Lung (tissue), 12 donors: ENCODE data around the gene SSR3. TPM values are rescaled to one million over a fixed set of nuclear protein-coding genes. Genes with fewer than 3 reads are reported as not detected.

Source experiments
- ATAC-seq: fragments of 200-7000 bp; cut with Tn5 transposase; one replicate; pipeline ENCODE4 v1.9.1; 2020; ENCODE audit warnings: moderate number of reproducible peaks; ENCODE audit not compliant: insufficient read depth, low FRiP score
- DNase-seq, 3 donors: peaks; one replicate each; pipeline ENCODE4 v3.0.0-alpha.2; 2013 to 2017
- H3K27ac ChIP-seq, 2 donors: one replicate each; pipeline ENCODE4 v1.5.1; 2013; ENCODE audit warnings: mild to moderate bottlenecking in 2 of 2, moderate library complexity in 2 of 2, control low read depth in 1 of 2, inconsistent platforms in 1 of 2, low read depth in 1 of 2, low read length in 1 of 2
- H3K27me3 ChIP-seq, 3 donors: one replicate each; pipeline ENCODE4 v1.5.1; 2013; ENCODE audit warnings: low read length in 2 of 3; ENCODE audit not compliant: control insufficient read depth in 3 of 3, insufficient read depth in 3 of 3
- H3K36me3 ChIP-seq, 4 donors: one replicate each; pipeline ENCODE4 v1.5.1; 2013; ENCODE audit warnings: low read length in 4 of 4, mild to moderate bottlenecking in 1 of 4, moderate library complexity in 1 of 4; ENCODE audit not compliant: control insufficient read depth in 4 of 4, insufficient read depth in 4 of 4
- H3K4me1 ChIP-seq, 5 donors: one replicate each; pipeline ENCODE4 v1.5.1; 2013; ENCODE audit warnings: low read length in 5 of 5, mild to moderate bottlenecking in 2 of 5, moderate library complexity in 1 of 5; ENCODE audit not compliant: control insufficient read depth in 5 of 5, insufficient read depth in 5 of 5
- H3K4me3 ChIP-seq: one replicate; pipeline ENCODE4 v1.5.1; 2013; ENCODE audit warnings: mild to moderate bottlenecking, control low read depth, moderate library complexity
- H3K9ac ChIP-seq, 2 donors: one replicate each; pipeline ENCODE4 v1.5.1; 2013; ENCODE audit warnings: low read length in 2 of 2, control low read depth in 1 of 2; ENCODE audit not compliant: insufficient read depth in 1 of 2
- H3K9me3 ChIP-seq, 4 donors: one replicate each; pipeline ENCODE4 v1.5.1; 2013; ENCODE audit warnings: low read length in 3 of 4, mild to moderate bottlenecking in 1 of 4, moderate library complexity in 1 of 4; ENCODE audit not compliant: control insufficient read depth in 4 of 4, insufficient read depth in 3 of 4
- CTCF ChIP-seq: IDR thresholded peaks from 2 replicates; pipeline ENCODE4 v1.5.1; 2012; ENCODE audit warnings: mild to moderate bottlenecking; ENCODE audit errors: control extremely low read depth, extremely low read depth
- WGBS, 2 donors: extraction: QIAGEN DNeasy Blood & Tissue Kit; methylation state at CpG; one replicate each; pipeline ENCODE4 v1.1.7; 2013; 5-methylcytosine and 5-hydroxymethylcytosine counted together
- polyA plus RNA-seq, 2 donors: library from polyadenylated mRNA; stranded (reverse); fragments of 200-250 nt; gene quantifications; one replicate each; pipeline ENCODE4 v1.2.1, GENCODE V29; 2013
- total RNA-seq, 2 donors: library from RNA; depleted of rRNA in 1 of 2; stranded (reverse); fragments of >200 nt in 1 of 2; gene quantifications; one replicate each; pipeline ENCODE4 v1.2.1, GENCODE V29; 2014 to 2021
- donor health status: control.
- donor health status: control.
- donor health status: Bipolar disorder and iron deficiency.
- donor health status: healthy.
- donor health status: DM: yes; HTN: yes; CAD: no.

Gene SSR3
- total and polyA plus RNA-seq, 4 donors, result 83.7 to 209 (median 188) TPM

DNA sequence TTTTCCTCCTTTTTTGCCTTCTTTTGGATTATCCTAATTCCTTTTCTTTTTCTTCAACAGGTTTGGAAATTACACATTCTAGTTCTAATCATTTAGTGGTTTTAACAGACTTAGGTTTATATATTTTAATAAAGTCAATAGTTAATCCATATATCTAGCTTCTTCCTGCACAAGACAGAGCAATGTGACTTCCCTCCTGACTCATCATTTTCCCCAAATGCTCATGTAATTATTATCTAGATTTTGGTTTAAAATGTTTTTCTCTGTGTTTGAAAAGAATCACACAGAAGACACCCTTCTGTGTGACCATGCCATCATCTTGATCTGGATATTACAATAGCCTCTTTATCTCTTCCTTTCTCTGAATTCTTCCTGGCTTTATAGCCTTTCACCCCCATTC is 28.6 kb upstream of the SSR3 start:
- DNase-seq, result no peak
- no peaks in the 10 kb centered on the region for H3K36me3 ChIP-seq

DNA sequence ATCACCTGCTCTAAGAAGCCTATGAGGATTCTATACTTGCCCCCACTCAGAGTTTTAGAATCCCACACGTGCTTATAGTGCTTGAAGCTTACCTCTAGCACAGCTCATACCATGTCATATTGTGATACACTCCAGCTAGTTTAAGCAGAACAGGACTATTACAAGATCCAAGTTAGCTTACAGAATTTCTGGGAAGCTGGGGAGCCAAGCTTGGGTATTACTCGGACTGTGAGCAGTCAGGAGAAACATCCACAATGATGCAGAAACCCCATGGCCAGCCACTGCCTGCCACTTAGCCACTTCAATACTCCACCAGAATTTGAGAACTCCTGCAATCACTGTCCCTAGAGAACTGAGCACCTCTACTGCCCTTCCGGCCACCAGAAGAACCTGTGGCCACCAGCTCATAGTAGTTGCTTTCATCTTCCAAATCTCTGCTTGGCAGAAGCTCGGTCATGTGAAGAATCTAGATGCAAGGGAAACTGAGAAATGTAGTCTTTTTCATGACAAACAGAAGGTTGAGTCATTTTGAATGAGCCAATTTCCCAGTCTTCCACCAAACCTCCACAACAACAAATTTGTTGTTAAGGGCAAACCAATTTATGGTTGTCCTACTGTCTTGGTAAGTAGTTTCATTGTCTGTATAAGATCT is 27.7 kb upstream of the SSR3 start:
- WGBS, 2 donors, result 85% methylated on average over 4 of the region's 4 CpGs
- no peak for TF ChIP-seq CTCF
- Histone ChIP-seq H3K27ac (no peak overlapping the region), H3K9ac (no peak overlapping the region), H3K4me1 (no peaks in the 10 kb centered on the region), H3K4me3 (no peak overlapping the region), H3K36me3 (no peaks in the 10 kb centered on the region), H3K9me3 (no peaks in the 10 kb centered on the region), H3K27me3 (no peaks in the 10 kb centered on the region)
- DNase-seq (no peak), ATAC-seq (no peak)

More for the DNA sequence above, 28.6 kb upstream of the SSR3 start:
- no peak overlapping the region for H3K9ac ChIP-seq
- H3K4me1 ChIP-seq, result no peaks in the 10 kb centered on the region
- no peak for TF ChIP-seq CTCF
- H3K27ac ChIP-seq, result no peak overlapping the region
- ATAC-seq, result no peak
- H3K27me3 ChIP-seq, result no peaks in the 10 kb centered on the region
- H3K4me3 ChIP-seq, result no peak overlapping the region
- no peaks in the 10 kb centered on the region for H3K9me3 ChIP-seq

DNA sequence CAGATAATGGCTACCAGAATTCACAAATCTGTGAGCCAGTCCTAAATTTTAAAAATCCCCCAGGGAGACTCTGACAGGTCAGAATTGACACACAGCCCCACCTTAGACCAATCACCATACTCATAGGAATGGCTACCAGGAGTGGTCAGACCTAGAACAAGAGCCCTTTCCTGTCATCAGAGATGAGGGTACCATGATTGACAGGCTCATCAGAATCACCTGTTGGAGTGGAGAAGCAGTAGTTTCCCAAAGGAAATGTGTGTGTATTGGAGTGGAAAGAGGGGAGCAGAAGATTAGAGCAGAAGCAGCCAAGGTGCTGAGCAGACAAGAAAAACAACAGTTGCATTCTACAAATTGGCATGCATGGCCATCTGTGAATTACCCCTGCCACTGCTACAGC is 27.0 kb upstream of the SSR3 start:
- Histone ChIP-seq H3K9me3 (no peaks in the 10 kb centered on the region), H3K27ac (no peak overlapping the region), H3K4me1 (no peaks in the 10 kb centered on the region), H3K9ac (no peak overlapping the region), H3K4me3 (no peak overlapping the region), H3K36me3 (no peaks in the 10 kb centered on the region), H3K27me3 (no peaks in the 10 kb centered on the region)
- TF ChIP-seq CTCF, result no peak
- no peak for ATAC-seq
- DNase-seq, result no peak

DNA sequence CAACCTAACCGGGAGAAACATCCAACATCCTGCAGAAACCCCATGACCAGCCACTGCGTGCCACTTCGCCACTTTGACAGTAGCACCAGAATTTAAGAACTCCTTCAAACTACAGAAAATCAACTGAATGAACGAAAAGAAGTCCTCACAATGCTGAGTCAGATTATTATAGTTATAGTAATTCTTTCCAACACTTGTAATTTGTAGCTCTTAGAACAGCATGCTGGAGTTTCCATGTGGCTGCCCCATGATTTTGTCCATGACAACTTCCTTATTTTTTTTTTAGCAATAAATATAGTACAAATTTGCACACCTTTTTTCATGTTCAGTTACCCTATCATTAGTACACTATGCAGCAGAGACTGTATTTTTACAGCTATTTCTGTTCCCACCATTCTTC is 26.1 kb upstream of the SSR3 start:
- no peak for DNase-seq
- Histone ChIP-seq H3K27me3 (no peaks in the 10 kb centered on the region), H3K9me3 (no peaks in the 10 kb centered on the region), H3K4me1 (no peaks in the 10 kb centered on the region), H3K4me3 (no peak overlapping the region), H3K9ac (no peak overlapping the region), H3K36me3 (no peaks in the 10 kb centered on the region), H3K27ac (no peak overlapping the region)
- TF ChIP-seq CTCF, result no peak
- ATAC-seq, result no peak
- WGBS, 2 donors, result 93 to 96% methylated on average over 4 of the region's 4 CpGs
